Astrocyte (in vitro differentiated cells and primary cell): ENCODE measurements around the gene IL17B. TPM values are rescaled to one million over a fixed set of nuclear protein-coding genes. Genes with fewer than 3 reads are reported as not detected.
"Not testable (repeated sequence)": the region's sequence is repeated elsewhere in the genome, so short reads cannot be mapped to it uniquely, and the experiment has no call there.

Source experiments
- DNase-seq: peaks from one replicate; pipeline ENCODE4 v3.0.0-alpha.2; 2010; ENCODE audit warnings: low read depth
- FAIRE-seq: peaks from 2 replicates; lab custom pipeline; 2011; peaks lifted over from hg19 to GRCh38; lab: Jason Lieb, UNC
- H2AFZ ChIP-seq: 2 replicates; pipeline ENCODE4 v1.6.0; 2012; ENCODE audit warnings: low read depth, low read length, inconsistent platforms
- H3K27ac ChIP-seq: 2 replicates; pipeline ENCODE4 v1.5.1; 2011; ENCODE audit warnings: low read depth, low read length, inconsistent platforms
- H3K27me3 ChIP-seq: 2 replicates; pipeline ENCODE4 v1.6.0; 2011; ENCODE audit warnings: low read length, inconsistent platforms; ENCODE audit not compliant: insufficient read depth
- H3K36me3 ChIP-seq: 2 replicates; pipeline ENCODE4 v1.5.1; 2011; ENCODE audit warnings: low read length, inconsistent platforms; ENCODE audit not compliant: insufficient read depth
- H3K4me1 ChIP-seq: 2 replicates; pipeline ENCODE4 v1.5.1; 2011; ENCODE audit warnings: low read length, inconsistent platforms; ENCODE audit not compliant: insufficient read depth
- H3K4me2 ChIP-seq: 2 replicates; pipeline ENCODE4 v1.6.0; 2012; ENCODE audit warnings: low read length, inconsistent platforms
- H3K4me3 ChIP-seq: 2 replicates; pipeline ENCODE4 v1.5.1; 2011; ENCODE audit warnings: low read depth, mild to moderate bottlenecking, low read length, inconsistent platforms; ENCODE audit not compliant: insufficient read depth
- H3K79me2 ChIP-seq: 2 replicates; pipeline ENCODE4 v1.6.0; 2012; ENCODE audit warnings: mild to moderate bottlenecking, low read length, inconsistent platforms; ENCODE audit not compliant: insufficient read depth
- H3K9ac ChIP-seq: 2 replicates; pipeline ENCODE4 v1.6.0; 2012; ENCODE audit warnings: mild to moderate bottlenecking, low read length, inconsistent platforms
- H3K9me3 ChIP-seq: 2 replicates; pipeline ENCODE4 v1.5.1; 2012; ENCODE audit warnings: low read depth, mild to moderate bottlenecking, low read length, inconsistent platforms; ENCODE audit not compliant: insufficient read depth
- H4K20me1 ChIP-seq: 2 replicates; pipeline ENCODE4 v1.6.0; 2012; ENCODE audit warnings: low read length, inconsistent platforms; ENCODE audit not compliant: insufficient read depth
- H3K27ac Mint-ChIP-seq: one replicate; pipeline ENCODE4 v1.8.0; 2021; ENCODE audit warnings: mild to moderate bottlenecking, mixed read lengths; ENCODE audit not compliant: unreplicated experiment
- H3K27me3 Mint-ChIP-seq: one replicate; pipeline ENCODE4 v1.8.0; 2021; ENCODE audit warnings: low read depth, mixed read lengths; ENCODE audit not compliant: unreplicated experiment
- H3K36me3 Mint-ChIP-seq: one replicate; pipeline ENCODE4 v1.8.0; 2021; ENCODE audit warnings: low read depth, mixed read lengths; ENCODE audit not compliant: unreplicated experiment
- H3K4me1 Mint-ChIP-seq: one replicate; pipeline ENCODE4 v1.8.0; 2021; ENCODE audit warnings: low read depth, mixed read lengths; ENCODE audit not compliant: unreplicated experiment
- H3K4me3 Mint-ChIP-seq: one replicate; pipeline ENCODE4 v1.8.0; 2021; ENCODE audit warnings: mild to moderate bottlenecking, moderate library complexity, mixed read lengths; ENCODE audit not compliant: unreplicated experiment
- H3K9me3 Mint-ChIP-seq: one replicate; pipeline ENCODE4 v1.8.0; 2021; ENCODE audit warnings: mild to moderate bottlenecking, mixed read lengths; ENCODE audit not compliant: unreplicated experiment
- EZH2 ChIP-seq: IDR thresholded peaks from 2 replicates; pipeline ENCODE4 v1.6.1; 2012; ENCODE audit warnings: mild to moderate bottlenecking, low read length, inconsistent platforms; ENCODE audit not compliant: insufficient read depth
- total RNA-seq: library from RNA; stranded (reverse); gene quantifications from 2 replicates; pipeline ENCODE4 v1.2.1, GENCODE V29; 2021
- TF ChIP-seq, protein P1 (sequence below): IDR thresholded peaks from 2 replicates; pipeline ENCODE4 v1.5.1; 2011; ENCODE audit warnings: low read depth, mild to moderate bottlenecking, inconsistent platforms, low read length, moderate library complexity; ENCODE audit not compliant: insufficient read depth

The IL17B gene
- total RNA-seq, 1 donor from 2014 or later, result 0.54 TPM

DNA sequence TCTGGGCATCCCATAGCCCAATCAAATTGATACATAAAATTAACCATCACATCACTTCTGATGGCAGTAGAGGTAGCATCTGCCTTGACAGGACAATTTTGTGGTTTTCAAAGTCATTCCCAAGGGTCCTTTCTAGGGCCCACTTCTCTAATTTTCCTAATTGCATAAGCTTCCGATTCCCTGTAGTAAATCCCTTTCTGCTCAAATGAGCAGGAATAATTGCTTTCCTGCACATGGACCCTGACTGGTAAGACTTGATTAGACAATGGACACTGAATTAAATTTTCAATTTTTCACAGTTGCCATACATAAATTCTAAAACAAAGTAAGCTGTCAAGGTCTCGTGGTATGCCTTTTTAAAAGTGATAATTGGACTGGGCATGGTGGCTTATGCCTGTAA, 22.0 kb upstream of the IL17B start:
- H3K9me3 ChIP-seq, result no peaks in the 10 kb centered on the region
- FAIRE-seq (no peak), DNase-seq (no peak)
- no peak overlapping the region for H3K4me3 ChIP-seq
- H3K9me3 Mint-ChIP-seq, result no peaks in the 10 kb centered on the region
- H3K27me3 ChIP-seq, result no peaks in the 10 kb centered on the region
- no peaks in the 10 kb centered on the region for H3K36me3 ChIP-seq
- H3K9ac ChIP-seq, result no peak overlapping the region
- H3K36me3 Mint-ChIP-seq, result no peaks in the 10 kb centered on the region
- no peaks in the 10 kb centered on the region for H3K27me3 Mint-ChIP-seq
- H3K4me3 Mint-ChIP-seq, result no peak overlapping the region
- H3K27ac Mint-ChIP-seq, result no peak overlapping the region
- no peak overlapping the region for H3K4me2 ChIP-seq
- peaks cover 27% of the 10 kb centered on the region for H3K4me1 ChIP-seq
- H2AFZ ChIP-seq, result no peak overlapping the region
- H4K20me1 ChIP-seq, result no peaks in the 10 kb centered on the region
- no peaks in the 10 kb centered on the region for H3K79me2 ChIP-seq
- TF ChIP-seq, protein P1, sequence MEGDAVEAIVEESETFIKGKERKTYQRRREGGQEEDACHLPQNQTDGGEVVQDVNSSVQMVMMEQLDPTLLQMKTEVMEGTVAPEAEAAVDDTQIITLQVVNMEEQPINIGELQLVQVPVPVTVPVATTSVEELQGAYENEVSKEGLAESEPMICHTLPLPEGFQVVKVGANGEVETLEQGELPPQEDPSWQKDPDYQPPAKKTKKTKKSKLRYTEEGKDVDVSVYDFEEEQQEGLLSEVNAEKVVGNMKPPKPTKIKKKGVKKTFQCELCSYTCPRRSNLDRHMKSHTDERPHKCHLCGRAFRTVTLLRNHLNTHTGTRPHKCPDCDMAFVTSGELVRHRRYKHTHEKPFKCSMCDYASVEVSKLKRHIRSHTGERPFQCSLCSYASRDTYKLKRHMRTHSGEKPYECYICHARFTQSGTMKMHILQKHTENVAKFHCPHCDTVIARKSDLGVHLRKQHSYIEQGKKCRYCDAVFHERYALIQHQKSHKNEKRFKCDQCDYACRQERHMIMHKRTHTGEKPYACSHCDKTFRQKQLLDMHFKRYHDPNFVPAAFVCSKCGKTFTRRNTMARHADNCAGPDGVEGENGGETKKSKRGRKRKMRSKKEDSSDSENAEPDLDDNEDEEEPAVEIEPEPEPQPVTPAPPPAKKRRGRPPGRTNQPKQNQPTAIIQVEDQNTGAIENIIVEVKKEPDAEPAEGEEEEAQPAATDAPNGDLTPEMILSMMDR, result no peak
- TF ChIP-seq EZH2, result no peak
- no peak overlapping the region for H3K27ac ChIP-seq
- H3K4me1 Mint-ChIP-seq, result peaks cover 41% of the 10 kb centered on the region

DNA sequence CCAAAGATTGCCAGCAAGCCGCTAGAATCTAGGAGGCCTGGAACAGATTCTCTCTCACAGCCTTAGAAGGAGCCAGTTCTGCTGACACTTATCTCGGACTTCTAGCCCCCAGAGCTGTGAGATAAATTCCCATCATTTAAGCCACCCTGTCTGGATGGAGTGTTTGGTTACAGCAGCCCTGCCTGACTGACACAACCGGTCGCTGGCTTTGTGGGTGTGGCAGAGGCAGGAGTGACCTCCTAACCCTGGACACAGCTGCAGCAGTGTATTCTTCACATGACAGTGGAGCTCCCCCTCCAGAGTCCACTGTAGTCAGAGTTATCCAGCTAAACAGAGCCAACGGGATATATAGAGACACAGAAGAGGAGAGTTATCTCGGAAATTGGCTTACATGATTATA, 21.2 kb upstream of the IL17B start:
- no peak overlapping the region for H3K27ac ChIP-seq
- no peak overlapping the region for H3K9ac ChIP-seq
- no peaks in the 10 kb centered on the region for H3K36me3 Mint-ChIP-seq
- no peaks in the 10 kb centered on the region for H4K20me1 ChIP-seq
- TF ChIP-seq, protein P1, result no peak
- no peak for TF ChIP-seq EZH2
- DNase-seq (no peak), FAIRE-seq (no peak)
- H3K4me1 Mint-ChIP-seq, result peaks cover 34% of the 10 kb centered on the region
- no peaks in the 10 kb centered on the region for H3K36me3 ChIP-seq
- H3K9me3 Mint-ChIP-seq, result no peaks in the 10 kb centered on the region
- H3K27me3 Mint-ChIP-seq, result no peaks in the 10 kb centered on the region
- H3K4me2 ChIP-seq, result no peak overlapping the region
- no peak overlapping the region for H3K4me3 Mint-ChIP-seq
- H3K4me1 ChIP-seq, result peaks cover 20% of the 10 kb centered on the region
- H3K27me3 ChIP-seq, result no peaks in the 10 kb centered on the region
- H3K9me3 ChIP-seq, result no peaks in the 10 kb centered on the region
- H3K27ac Mint-ChIP-seq, result no peak overlapping the region
- no peaks in the 10 kb centered on the region for H3K79me2 ChIP-seq
- no peak overlapping the region for H2AFZ ChIP-seq
- H3K4me3 ChIP-seq, result no peak overlapping the region

DNA sequence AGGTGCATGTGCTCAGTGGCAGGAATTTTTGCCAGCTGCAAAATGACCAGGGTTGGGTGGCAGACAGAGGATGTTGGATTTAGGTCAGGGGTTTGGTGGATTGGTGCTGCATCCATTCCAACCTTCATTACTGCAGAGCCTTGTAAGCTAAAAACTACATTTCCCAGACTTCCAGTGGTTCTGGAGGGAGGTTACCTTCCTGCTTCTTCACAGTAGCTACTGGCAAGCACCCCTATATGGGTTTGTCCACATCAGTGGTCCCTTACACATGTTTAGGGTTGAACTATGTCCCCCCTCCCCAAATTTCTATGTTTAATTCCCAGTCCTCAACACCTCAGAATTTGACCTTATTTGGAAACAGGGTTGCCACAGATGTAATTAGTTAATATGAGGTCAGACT, 20.7 kb upstream of the IL17B start:
- Mint-ChIP-seq H3K27me3 (no peaks in the 10 kb centered on the region), H3K27ac (no peak overlapping the region), H3K9me3 (no peaks in the 10 kb centered on the region), H3K4me1 (peaks cover 29% of the 10 kb centered on the region), H3K4me3 (no peak overlapping the region), H3K36me3 (no peaks in the 10 kb centered on the region)
- DNase-seq (no peak), FAIRE-seq (peak; percentile 9)
- Histone ChIP-seq H3K4me3 (no peak overlapping the region), H3K27ac (no peak overlapping the region), H3K9ac (no peak overlapping the region), H3K4me1 (peaks cover 14% of the 10 kb centered on the region), H2AFZ (no peak overlapping the region), H3K4me2 (no peak overlapping the region), H4K20me1 (no peaks in the 10 kb centered on the region), H3K79me2 (no peaks in the 10 kb centered on the region), H3K9me3 (no peaks in the 10 kb centered on the region), H3K36me3 (no peaks in the 10 kb centered on the region), H3K27me3 (no peaks in the 10 kb centered on the region)
- no peak for TF ChIP-seq EZH2
- TF ChIP-seq, protein P1, result no peak

DNA sequence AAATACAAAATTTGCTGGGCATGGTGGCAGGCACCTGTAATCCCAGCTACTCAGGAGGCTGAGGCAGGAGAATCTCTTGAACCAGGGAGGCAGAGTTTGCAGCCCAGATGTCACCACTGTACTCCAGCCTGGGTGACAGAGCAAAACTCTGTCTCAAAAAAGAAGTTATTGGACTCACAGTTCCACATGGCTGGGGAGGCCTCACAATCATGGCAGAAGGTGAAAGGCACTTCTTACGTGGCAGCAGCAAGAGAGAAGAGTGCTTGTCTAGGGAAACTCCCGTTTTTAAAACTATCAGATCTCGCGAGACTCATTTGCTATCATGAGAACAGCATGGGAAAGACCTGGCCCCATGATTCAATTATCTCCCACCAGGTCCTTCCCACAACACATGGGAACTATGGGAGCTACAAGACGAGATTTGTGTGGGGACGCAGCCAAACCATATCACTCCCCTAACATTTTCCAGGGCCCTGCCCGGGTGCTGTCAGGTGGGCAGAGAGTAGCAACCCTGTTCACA, 19.7 kb upstream of the IL17B start:
- H3K4me1 ChIP-seq, DNase-seq, H3K4me3 ChIP-seq, H3K9me3 ChIP-seq, H3K27me3 Mint-ChIP-seq, H3K9me3 Mint-ChIP-seq, H3K27ac ChIP-seq, H3K36me3 ChIP-seq, H3K36me3 Mint-ChIP-seq, H3K4me2 ChIP-seq, H3K9ac ChIP-seq, H3K79me2 ChIP-seq, H3K27ac Mint-ChIP-seq, H3K4me3 Mint-ChIP-seq, FAIRE-seq, H3K27me3 ChIP-seq, H4K20me1 ChIP-seq, H2AFZ ChIP-seq: not testable (repeated sequence)
- peaks cover 19% of the 10 kb centered on the region for H3K4me1 Mint-ChIP-seq
